GM12878 (cell line): ENCODE results near the gene EIF4E2. TPM values are rescaled to one million over a fixed set of nuclear protein-coding genes. Genes with fewer than 3 reads are reported as not detected.

Source experiments
- ATAC-seq: fragments of 200-7000 bp; cut with Tn5 transposase; 3 replicates; pipeline ENCODE4 v1.9.1; 2020; ENCODE audit warnings: mild to moderate bottlenecking, moderate library complexity
- BruUV-seq: library from RNA; stranded (reverse); fragments of 400-500 nt; replicated peaks from 2 replicates; lab custom pipeline; 2021; lab: Mats Ljungman, UMichigan
- CTCF ChIA-PET: fragments of 300-600 bp; sonication (Branson Sonifier 250); formaldehyde crosslinking; extraction: SDS; loops from one replicate; lab custom pipeline; 2021; ENCODE audit warnings: inconsistent platforms; lab: Yijun Ruan, JAX
- POLR2A ChIA-PET: fragments of 350-600 bp; formaldehyde crosslinking; extraction: SDS; loops from one replicate; lab custom pipeline; 2021; ENCODE audit warnings: inconsistent platforms; lab: Charles Lee
- RAD21 ChIA-PET: fragments of 300-600 bp; sonication (Branson Sonifier 250); formaldehyde crosslinking; loops from one replicate; lab custom pipeline; 2023; ENCODE audit warnings: antibody characterized with exemption; ENCODE audit not compliant: unreplicated experiment; lab: Charles Lee
- SMC1A ChIA-PET: fragments of 300-600 bp; sonication (Branson Sonifier 250); formaldehyde crosslinking; loops from one replicate; lab custom pipeline; 2023; ENCODE audit not compliant: unreplicated experiment, uncharacterized antibody; lab: Charles Lee
- DNase-seq: peaks from one replicate; pipeline ENCODE4 v3.0.0-alpha.2; 2011; ENCODE audit warnings: low read depth, low spot score
- FAIRE-seq: peaks from 3 replicates; lab custom pipeline; 2011; peaks lifted over from hg19 to GRCh38; lab: Jason Lieb, UNC
- H2AFZ ChIP-seq: 2 replicates; pipeline ENCODE4 v1.6.0; 2011; ENCODE audit warnings: low read depth, low read length, control low read depth; ENCODE audit not compliant: control insufficient read depth
- H3K27ac ChIP-seq: 2 replicates; pipeline ENCODE4 v1.5.1; 2011; ENCODE audit warnings: control low read depth; ENCODE audit not compliant: control insufficient read depth, insufficient read depth
- H3K27me3 ChIP-seq, 2 experiments: replicated peaks in 1 of 2; 2 replicates each; pipeline versions ENCODE4 v1.6.0 to v1.6.1; 2011; ENCODE audit warnings: low read length in 1 of 2; ENCODE audit not compliant: control insufficient read depth in 2 of 2, insufficient read depth in 2 of 2
- H3K36me3 ChIP-seq, 2 experiments: 2 replicates each; pipeline ENCODE4 v1.5.1; 2011; ENCODE audit warnings: low read length in 1 of 2; ENCODE audit not compliant: control insufficient read depth in 2 of 2, insufficient read depth in 2 of 2
- H3K4me1 ChIP-seq: 2 replicates; pipeline ENCODE4 v1.6.1; 2011; ENCODE audit warnings: mild to moderate bottlenecking, low read length, moderate library complexity, mixed read lengths; ENCODE audit not compliant: control insufficient read depth, insufficient read depth
- H3K4me2 ChIP-seq: 2 replicates; pipeline ENCODE4 v1.6.0; 2011; ENCODE audit warnings: control low read depth; ENCODE audit not compliant: control insufficient read depth, insufficient read depth
- H3K4me3 ChIP-seq: fragments of 200-600 bp; sonication (generic); 2 replicates; pipeline ENCODE4 v1.5.1; 2016
- H3K79me2 ChIP-seq: 2 replicates; pipeline ENCODE4 v1.6.0; 2011; ENCODE audit warnings: low read length; ENCODE audit not compliant: control insufficient read depth, insufficient read depth
- H3K9ac ChIP-seq: 2 replicates; pipeline ENCODE4 v1.8.0; 2011; ENCODE audit warnings: low read length, control low read depth, mixed read lengths; ENCODE audit not compliant: control insufficient read depth, insufficient read depth
- H3K9me3 ChIP-seq: replicated peaks from 3 replicates; pipeline ENCODE4 v1.5.1; 2011; ENCODE audit warnings: mild to moderate bottlenecking, low read length; ENCODE audit not compliant: control insufficient read depth, insufficient read depth
- H4K20me1 ChIP-seq: 2 replicates; pipeline ENCODE4 v1.6.0; 2011; ENCODE audit not compliant: control insufficient read depth, insufficient read depth
- CEBPB ChIP-seq, 2 experiments: fragments of 150-350 bp in 1 of 2; IDR thresholded peaks; 2 replicates each; pipeline ENCODE4 v1.6.1; 2012 to 2014; ENCODE audit warnings: low read depth in 2 of 2, low read length in 2 of 2, borderline replicate concordance in 1 of 2, inconsistent platforms in 1 of 2
- TCF7 ChIP-seq: IDR thresholded peaks from 2 replicates; pipeline ENCODE4 v1.6.1; 2014; ENCODE audit warnings: antibody characterized with exemption, borderline replicate concordance
- ZZZ3 ChIP-seq: IDR thresholded peaks from 2 replicates; pipeline ENCODE4 v1.6.1; 2011; ENCODE audit warnings: low read depth; ENCODE audit not compliant: control insufficient read depth, insufficient read length
- WGBS: methylation state at CpG from one replicate; pipeline ENCODE4 v1.1.6; 2016; ENCODE audit warnings: low lambda C conversion rate; ENCODE audit not compliant: insufficient replicate concordance, insufficient coverage; ENCODE audit errors: missing lambda C conversion rate; 5-methylcytosine and 5-hydroxymethylcytosine counted together
- in situ Hi-C: fragments of 300-500 bp; cut with MboI; formaldehyde crosslinking; loops from 9 replicates; pipeline ENCODE4 v1.14.3; 2018; ENCODE audit warnings: mixed read lengths
- intact Hi-C: fragments of 100-400 bp; cut with micrococcal nuclease; formaldehyde crosslinking; loops from one replicate; pipeline ENCODE4 v1.14.2; 2022; ENCODE audit not compliant: unreplicated experiment
- polyA plus RNA-seq, 11 experiments: library from polyadenylated mRNA; depleted of rRNA in 4 of 11; unstranded in 6 of 11; stranded (reverse) in 5 of 11; fragments of >200 nt; fragmentation: Nextera tagmentation in 4 of 11; fragmentation: Illumina TruSeq in 1 of 11; extraction: Ambion mirVana in 4 of 11; extraction: Trizol in 1 of 11; gene quantifications; 1 replicate in 1 of 11; 2 replicates in 10 of 11; pipeline versions ENCODE4 v1.2.1 to v1.2.3, GENCODE V29; 2011 to 2016; ENCODE audit warnings: inconsistent platforms in 2 of 11, missing spikeins in 2 of 11, low read depth in 1 of 11
- total RNA-seq, 4 experiments: library from RNA; depleted of rRNA in 3 of 4; stranded (reverse); fragments of >200 nt in 3 of 4; fragmentation: Illumina TruSeq in 1 of 4; extraction: Trizol in 1 of 4; gene quantifications; 2 replicates each; pipeline versions ENCODE4 v1.2.1 to v1.2.3, GENCODE V29; 2013 to 2021
- TF ChIP-seq, protein P1 (sequence below): IDR thresholded peaks from 2 replicates; pipeline ENCODE4 v1.6.1; 2012; ENCODE audit warnings: improper control_type of control experiment, low read depth, low read length; ENCODE audit not compliant: insufficient replicate concordance

Gene EIF4E2
- total and polyA plus RNA-seq, 10 of the 15 experiments (the other 5 are each of a cell fraction or from before 2014, with no cell fraction given), result 56.1 to 158 (median 110) TPM

DNA sequence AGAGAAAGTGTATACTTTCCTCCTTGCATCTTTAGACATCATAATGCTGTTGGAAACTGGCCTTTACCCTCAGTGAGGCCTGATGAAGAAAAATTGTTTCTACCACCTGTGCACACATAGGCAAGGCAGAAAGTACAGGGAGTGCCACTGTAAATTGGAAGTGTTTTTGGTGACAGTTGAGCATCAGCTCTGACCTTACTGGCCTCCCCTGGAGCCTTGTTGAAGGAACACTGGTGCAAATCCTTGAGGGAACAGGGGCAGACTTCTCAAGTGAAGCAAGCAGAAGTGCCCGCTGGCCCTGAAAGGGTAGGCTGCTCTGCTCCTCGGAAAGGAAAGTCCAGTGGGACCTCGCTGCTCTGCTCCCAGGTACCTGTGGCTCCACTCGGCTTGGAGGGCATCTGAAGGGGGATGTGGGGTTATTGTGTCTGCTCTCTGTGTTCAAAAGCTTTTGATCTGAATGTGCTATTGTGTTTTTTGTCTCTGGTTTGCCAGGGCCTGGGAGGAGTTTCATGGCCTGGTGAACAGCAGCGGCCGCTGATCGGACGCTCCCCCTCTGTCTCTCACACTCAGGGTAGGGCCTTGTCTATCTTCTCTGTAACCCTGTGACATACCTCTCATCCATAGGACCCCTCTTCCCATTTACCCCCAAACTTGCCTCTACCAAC lies 23.4 kb downstream of the EIF4E2 start:
- FAIRE-seq (no peak), DNase-seq (no peak), ATAC-seq (no peak)
- no TSS peak for BruUV-seq
- intact Hi-C loops, result no loop called here
- ChIA-PET RAD21 (no interaction called here), SMC1A (no interaction called here), CTCF (no interaction called here), POLR2A (no interaction called here)
- Histone ChIP-seq H3K4me3 (no peak overlapping the region), H3K36me3 (peaks cover 5 to 33% of the 10 kb centered on the region in 2 experiments), H3K9ac (no peak overlapping the region), H3K27ac (no peak overlapping the region), H3K4me2 (no peak overlapping the region), H3K27me3 (no peaks in the 10 kb centered on the region), H4K20me1 (no peaks in the 10 kb centered on the region), H3K79me2 (no peaks in the 10 kb centered on the region), H2AFZ (no peak overlapping the region)
- 98% methylated on average over 8 of the region's 8 CpGs for WGBS
- in situ Hi-C loops, result no loop called here
- TF ChIP-seq ZZZ3, result no peak
- TF ChIP-seq CEBPB (IDR thresholded peaks at IDR 0.05; ENCODE audit: borderline replicate concordance in 1 of 2, low read depth in 2 of 2, low read length in 2 of 2), result no peak
- no peak for TF ChIP-seq TCF7
- TF ChIP-seq, protein P1, sequence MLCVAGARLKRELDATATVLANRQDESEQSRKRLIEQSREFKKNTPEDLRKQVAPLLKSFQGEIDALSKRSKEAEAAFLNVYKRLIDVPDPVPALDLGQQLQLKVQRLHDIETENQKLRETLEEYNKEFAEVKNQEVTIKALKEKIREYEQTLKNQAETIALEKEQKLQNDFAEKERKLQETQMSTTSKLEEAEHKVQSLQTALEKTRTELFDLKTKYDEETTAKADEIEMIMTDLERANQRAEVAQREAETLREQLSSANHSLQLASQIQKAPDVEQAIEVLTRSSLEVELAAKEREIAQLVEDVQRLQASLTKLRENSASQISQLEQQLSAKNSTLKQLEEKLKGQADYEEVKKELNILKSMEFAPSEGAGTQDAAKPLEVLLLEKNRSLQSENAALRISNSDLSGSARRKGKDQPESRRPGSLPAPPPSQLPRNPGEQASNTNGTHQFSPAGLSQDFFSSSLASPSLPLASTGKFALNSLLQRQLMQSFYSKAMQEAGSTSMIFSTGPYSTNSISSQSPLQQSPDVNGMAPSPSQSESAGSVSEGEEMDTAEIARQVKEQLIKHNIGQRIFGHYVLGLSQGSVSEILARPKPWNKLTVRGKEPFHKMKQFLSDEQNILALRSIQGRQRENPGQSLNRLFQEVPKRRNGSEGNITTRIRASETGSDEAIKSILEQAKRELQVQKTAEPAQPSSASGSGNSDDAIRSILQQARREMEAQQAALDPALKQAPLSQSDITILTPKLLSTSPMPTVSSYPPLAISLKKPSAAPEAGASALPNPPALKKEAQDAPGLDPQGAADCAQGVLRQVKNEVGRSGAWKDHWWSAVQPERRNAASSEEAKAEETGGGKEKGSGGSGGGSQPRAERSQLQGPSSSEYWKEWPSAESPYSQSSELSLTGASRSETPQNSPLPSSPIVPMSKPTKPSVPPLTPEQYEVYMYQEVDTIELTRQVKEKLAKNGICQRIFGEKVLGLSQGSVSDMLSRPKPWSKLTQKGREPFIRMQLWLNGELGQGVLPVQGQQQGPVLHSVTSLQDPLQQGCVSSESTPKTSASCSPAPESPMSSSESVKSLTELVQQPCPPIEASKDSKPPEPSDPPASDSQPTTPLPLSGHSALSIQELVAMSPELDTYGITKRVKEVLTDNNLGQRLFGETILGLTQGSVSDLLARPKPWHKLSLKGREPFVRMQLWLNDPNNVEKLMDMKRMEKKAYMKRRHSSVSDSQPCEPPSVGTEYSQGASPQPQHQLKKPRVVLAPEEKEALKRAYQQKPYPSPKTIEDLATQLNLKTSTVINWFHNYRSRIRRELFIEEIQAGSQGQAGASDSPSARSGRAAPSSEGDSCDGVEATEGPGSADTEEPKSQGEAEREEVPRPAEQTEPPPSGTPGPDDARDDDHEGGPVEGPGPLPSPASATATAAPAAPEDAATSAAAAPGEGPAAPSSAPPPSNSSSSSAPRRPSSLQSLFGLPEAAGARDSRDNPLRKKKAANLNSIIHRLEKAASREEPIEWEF, result no peak
- TF ChIP-seq, all 136 proteins: peak for 0
- no peaks in the 10 kb centered on the region for H3K4me1 ChIP-seq
- H3K9me3 ChIP-seq, result no peaks in the 10 kb centered on the region
